ENCODE measurements around the gene PSG6.
"Not testable (repeated sequence)": the region's sequence is repeated elsewhere in the genome, so short reads cannot be mapped to it uniquely, and the experiment has no call there.

PSG6 gene

GRCh38 chr19:42900561-42900960, 17.1 kb downstream of the PSG6 start:
- not testable (repeated sequence) for DNase-seq

- not testable (repeated sequence) for DNase-seq
Observed at GRCh38 chr19:42899674-42900073, 18.0 kb downstream of the PSG6 start.

GRCh38 chr19:42899110-42899509, 18.6 kb downstream of the PSG6 start:
- not testable (repeated sequence) for DNase-seq

- DNase-seq: not testable (repeated sequence)
Observed at GRCh38 chr19:42898656-42899055, 19.0 kb downstream of the PSG6 start.

- DNase-seq: not testable (repeated sequence)
Observed at GRCh38 chr19:42897729-42898128, 20.0 kb downstream of the PSG6 start.

- not testable (repeated sequence) for DNase-seq
Observed at GRCh38 chr19:42890446-42890845, 27.2 kb downstream of the PSG6 start.

- not testable (repeated sequence) for DNase-seq
Observed at GRCh38 chr19:42887876-42888445, 29.7 kb downstream of the PSG6 start.

- not testable (repeated sequence) for DNase-seq
Observed at GRCh38 chr19:42882730-42883129, 35.0 kb downstream of the PSG6 start.

- not testable (repeated sequence) for DNase-seq
Observed at GRCh38 chr19:42882010-42882409, 35.7 kb downstream of the PSG6 start.

- not testable (repeated sequence) for DNase-seq
Observed at GRCh38 chr19:42881279-42881678, 36.4 kb downstream of the PSG6 start.

GRCh38 chr19:42880621-42881020, 37.1 kb downstream of the PSG6 start:
- not testable (repeated sequence) for DNase-seq

GRCh38 chr19:42879613-42880012, 38.1 kb downstream of the PSG6 start, which contains the start of gene PSG1:
Gene PSG1 (minus strand): TSS chr19:42879713. CDS start chr19:42879581, 132 bp downstream.
- no peak for DNase-seq

- not testable (repeated sequence) for DNase-seq
Observed at GRCh38 chr19:42876596-42876995, 41.1 kb downstream of the PSG6 start.

- not testable (repeated sequence) for DNase-seq
Observed at GRCh38 chr19:42875881-42876280, 41.8 kb downstream of the PSG6 start.

GRCh38 chr19:42874901-42875813, 42.5 kb downstream of the PSG6 start:
- DNase-seq: not testable (repeated sequence)

GRCh38 chr19:42874136-42874535, 43.6 kb downstream of the PSG6 start:
- not testable (repeated sequence) for DNase-seq

GRCh38 chr19:42872608-42873007, 45.1 kb downstream of the PSG6 start:
- no peak for DNase-seq

- no peak for DNase-seq
Observed at GRCh38 chr19:42857544-42857867, 60.2 kb downstream of the PSG6 start.

- not testable (repeated sequence) for DNase-seq
Observed at GRCh38 chr19:42856866-42857543, 60.7 kb downstream of the PSG6 start.

GRCh38 chr19:42854745-42855144, 62.9 kb downstream of the PSG6 start:
- not testable (repeated sequence) for DNase-seq

- not testable (repeated sequence) for DNase-seq
Observed at GRCh38 chr19:42853231-42853630, 64.5 kb downstream of the PSG6 start.

- DNase-seq: not testable (repeated sequence)
Observed at GRCh38 chr19:42852821-42853220, 64.9 kb downstream of the PSG6 start.

Data from NCI-H187 (cell line).